Smooth muscle cell (in vitro differentiated cells): Measurements from ENCODE around the gene PLXDC2. TPM values are rescaled to one million over a fixed set of nuclear protein-coding genes. Genes with fewer than 3 reads are reported as not detected.
"Not testable (repeated sequence)": the region's sequence is repeated elsewhere in the genome, so short reads cannot be mapped to it uniquely, and the experiment has no call there.

ENCODE experiments used
- DNase-seq: peaks from one replicate; lab custom pipeline; 2025; ENCODE audit not compliant: unreplicated experiment; lab: John Stamatoyannopoulos, UW
- H2AFZ ChIP-seq: fragments of 200-600 bp; sonication (generic); 2 replicates; pipeline ENCODE4 v1.6.0; 2016; ENCODE audit warnings: antibody characterized with exemption, low read depth, mild to moderate bottlenecking
- H3F3A ChIP-seq: fragments of 200-600 bp; sonication (generic); 2 replicates; pipeline ENCODE4 v1.6.0; 2017; ENCODE audit warnings: antibody characterized with exemption, low read depth
- H3K27ac ChIP-seq: fragments of 200-600 bp; sonication (generic); 2 replicates; pipeline ENCODE4 v1.5.1; 2016; ENCODE audit warnings: low read depth, mild to moderate bottlenecking
- H3K27me3 ChIP-seq: fragments of 200-600 bp; sonication (generic); 2 replicates; pipeline ENCODE4 v1.6.1; 2016; ENCODE audit warnings: low read depth, mild to moderate bottlenecking
- H3K36me3 ChIP-seq: fragments of 200-600 bp; sonication (generic); 2 replicates; pipeline ENCODE4 v1.5.1; 2016; ENCODE audit warnings: low read depth
- H3K4me1 ChIP-seq: fragments of 200-600 bp; sonication (generic); 2 replicates; pipeline ENCODE4 v1.5.1; 2016; ENCODE audit warnings: low read depth
- H3K4me2 ChIP-seq: fragments of 200-600 bp; sonication (generic); 2 replicates; pipeline ENCODE4 v1.6.0; 2016; ENCODE audit warnings: mild to moderate bottlenecking
- H3K4me3 ChIP-seq: fragments of 200-600 bp; sonication (generic); 2 replicates; pipeline ENCODE4 v1.5.1; 2016; ENCODE audit warnings: mild to moderate bottlenecking
- H3K79me2 ChIP-seq: fragments of 200-600 bp; sonication (generic); 2 replicates; pipeline ENCODE4 v1.6.0; 2016; ENCODE audit warnings: low read depth, mild to moderate bottlenecking
- H3K9ac ChIP-seq: fragments of 200-600 bp; sonication (generic); 2 replicates; pipeline ENCODE4 v1.6.0; 2016; ENCODE audit warnings: low read depth
- H3K9me3 ChIP-seq: fragments of 200-600 bp; sonication (generic); replicated peaks from 2 replicates; pipeline ENCODE4 v1.5.1; 2016; ENCODE audit warnings: low read depth
- H4K20me1 ChIP-seq: fragments of 200-600 bp; sonication (generic); 2 replicates; pipeline ENCODE4 v1.6.0; 2016; ENCODE audit warnings: low read depth
- WGBS: methylation state at CpG from one replicate; pipeline ENCODE4 v1.1.7; 2016; ENCODE audit warnings: low lambda C conversion rate; 5-methylcytosine and 5-hydroxymethylcytosine counted together
- polyA plus RNA-seq: library from polyadenylated mRNA; unstranded; fragments of >200 nt; fragmentation: Nextera tagmentation; extraction: Ambion mirVana; gene quantifications from 2 replicates; pipeline ENCODE4 v1.2.1, GENCODE V29; 2016
- total RNA-seq: library from RNA; depleted of rRNA; stranded (reverse); fragments of >200 nt; gene quantifications from 2 replicates; pipeline ENCODE4 v1.2.3, GENCODE V29; 2014
- TF ChIP-seq, protein P1 (sequence below): fragments of 200-600 bp; sonication (generic); IDR thresholded peaks from 2 replicates; pipeline ENCODE4 v1.5.1; 2017; ENCODE audit warnings: borderline replicate concordance, mild to moderate bottlenecking, antibody characterized with exemption; ENCODE audit not compliant: insufficient read depth, poor library complexity, severe bottlenecking

PLXDC2 gene
- total and polyA plus RNA-seq, 2 experiments from 2014 or later: 7.3 to 24.9 TPM

DNA sequence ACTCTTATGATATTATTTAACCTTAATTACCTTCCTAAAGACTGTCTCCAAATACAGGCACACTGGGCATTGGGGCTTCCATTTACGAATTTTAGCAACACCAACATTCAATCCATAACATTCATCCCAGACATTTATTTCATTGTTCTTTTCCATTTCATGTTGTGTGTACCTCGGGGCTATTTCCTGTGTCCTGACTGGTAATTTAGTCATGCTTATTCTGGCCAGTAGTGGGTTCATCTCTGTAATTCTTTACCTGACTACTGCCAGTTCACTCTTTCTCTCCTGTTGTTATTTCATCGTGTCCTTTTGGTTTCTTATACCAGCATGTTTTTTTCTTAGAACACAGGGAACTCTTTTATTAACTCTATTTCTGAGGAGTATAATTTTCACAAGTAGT lies 225.7 kb downstream of the PLXDC2 start:
- WGBS: 80% methylated on average over 3 of the region's 3 CpGs
- H3K9me3 ChIP-seq: no peaks in the 10 kb centered on the region
- TF ChIP-seq, protein P1, sequence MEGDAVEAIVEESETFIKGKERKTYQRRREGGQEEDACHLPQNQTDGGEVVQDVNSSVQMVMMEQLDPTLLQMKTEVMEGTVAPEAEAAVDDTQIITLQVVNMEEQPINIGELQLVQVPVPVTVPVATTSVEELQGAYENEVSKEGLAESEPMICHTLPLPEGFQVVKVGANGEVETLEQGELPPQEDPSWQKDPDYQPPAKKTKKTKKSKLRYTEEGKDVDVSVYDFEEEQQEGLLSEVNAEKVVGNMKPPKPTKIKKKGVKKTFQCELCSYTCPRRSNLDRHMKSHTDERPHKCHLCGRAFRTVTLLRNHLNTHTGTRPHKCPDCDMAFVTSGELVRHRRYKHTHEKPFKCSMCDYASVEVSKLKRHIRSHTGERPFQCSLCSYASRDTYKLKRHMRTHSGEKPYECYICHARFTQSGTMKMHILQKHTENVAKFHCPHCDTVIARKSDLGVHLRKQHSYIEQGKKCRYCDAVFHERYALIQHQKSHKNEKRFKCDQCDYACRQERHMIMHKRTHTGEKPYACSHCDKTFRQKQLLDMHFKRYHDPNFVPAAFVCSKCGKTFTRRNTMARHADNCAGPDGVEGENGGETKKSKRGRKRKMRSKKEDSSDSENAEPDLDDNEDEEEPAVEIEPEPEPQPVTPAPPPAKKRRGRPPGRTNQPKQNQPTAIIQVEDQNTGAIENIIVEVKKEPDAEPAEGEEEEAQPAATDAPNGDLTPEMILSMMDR: no peak
- H3K4me1 ChIP-seq: no peaks in the 10 kb centered on the region
- H3K9ac ChIP-seq: no peak overlapping the region
- no peaks in the 10 kb centered on the region for H3K79me2 ChIP-seq
- no peaks in the 10 kb centered on the region for H3K36me3 ChIP-seq
- no peak overlapping the region for H3K4me3 ChIP-seq
- H3K27ac ChIP-seq: no peak overlapping the region
- H3F3A ChIP-seq: no peaks in the 10 kb centered on the region
- H4K20me1 ChIP-seq: no peaks in the 10 kb centered on the region
- H2AFZ ChIP-seq: no peak overlapping the region
- H3K4me2 ChIP-seq: no peak overlapping the region
- no peaks in the 10 kb centered on the region for H3K27me3 ChIP-seq
- DNase-seq: no peak

DNA sequence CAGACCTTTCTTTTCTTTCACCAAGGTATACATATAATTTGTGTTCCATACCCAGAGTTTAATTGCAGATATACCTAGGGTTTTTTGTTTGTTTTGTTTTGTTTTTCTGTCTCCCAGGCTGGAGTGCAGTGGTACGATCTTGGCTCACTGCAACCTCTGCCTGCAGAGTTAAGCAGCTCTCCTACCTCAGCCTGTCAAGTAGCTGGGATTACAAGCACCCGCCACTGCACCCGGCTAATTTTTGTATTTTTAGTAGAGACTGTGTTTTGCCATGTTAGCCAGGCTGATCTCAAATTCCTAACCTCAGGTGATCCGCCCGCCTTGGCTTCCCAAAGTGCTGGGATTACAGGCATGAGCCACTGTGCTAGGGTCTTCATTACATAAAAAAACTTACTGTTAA lies 228.9 kb downstream of the PLXDC2 start:
- H3F3A ChIP-seq: not testable (repeated sequence)

DNA sequence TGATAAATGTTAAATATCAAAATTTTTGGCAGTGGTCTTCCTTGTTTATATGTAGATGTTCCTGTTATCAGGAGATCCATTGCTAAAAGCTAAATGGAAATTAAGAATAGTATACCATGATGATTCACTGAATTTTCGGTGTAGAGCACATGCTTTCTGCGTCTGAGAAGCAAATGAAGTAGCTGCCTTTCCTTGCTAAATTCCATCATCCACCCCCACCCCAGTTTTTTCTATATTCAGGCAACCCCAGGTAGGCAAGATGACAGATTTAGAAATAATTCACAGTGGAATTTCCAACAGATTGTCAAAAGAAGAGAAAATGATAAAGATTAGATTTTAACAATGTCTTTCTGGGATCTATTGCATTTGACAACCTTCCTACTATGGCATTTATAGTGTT lies 231.9 kb downstream of the PLXDC2 start:
- no peak for DNase-seq
- Histone ChIP-seq H3K36me3 (no peaks in the 10 kb centered on the region), H3K79me2 (no peaks in the 10 kb centered on the region), H2AFZ (no peak overlapping the region), H3K4me1 (no peaks in the 10 kb centered on the region), H3K4me2 (no peak overlapping the region), H3K27me3 (no peaks in the 10 kb centered on the region), H3K4me3 (no peak overlapping the region), H3K9ac (no peak overlapping the region), H3F3A (no peaks in the 10 kb centered on the region), H4K20me1 (no peaks in the 10 kb centered on the region), H3K27ac (no peak overlapping the region), H3K9me3 (no peaks in the 10 kb centered on the region)
- WGBS: 77% methylated on average over 2 of the region's 2 CpGs
- TF ChIP-seq, protein P1: no peak

More for the DNA sequence above, 228.9 kb downstream of the PLXDC2 start:
- H3K9ac ChIP-seq, H3K36me3 ChIP-seq, H3K27ac ChIP-seq, DNase-seq, H2AFZ ChIP-seq, H4K20me1 ChIP-seq, H3K79me2 ChIP-seq, H3K4me3 ChIP-seq, H3K4me2 ChIP-seq, H3K9me3 ChIP-seq, H3K4me1 ChIP-seq, H3K27me3 ChIP-seq: not testable (repeated sequence)
- 83% methylated on average over 5 of the region's 5 CpGs for WGBS

DNA sequence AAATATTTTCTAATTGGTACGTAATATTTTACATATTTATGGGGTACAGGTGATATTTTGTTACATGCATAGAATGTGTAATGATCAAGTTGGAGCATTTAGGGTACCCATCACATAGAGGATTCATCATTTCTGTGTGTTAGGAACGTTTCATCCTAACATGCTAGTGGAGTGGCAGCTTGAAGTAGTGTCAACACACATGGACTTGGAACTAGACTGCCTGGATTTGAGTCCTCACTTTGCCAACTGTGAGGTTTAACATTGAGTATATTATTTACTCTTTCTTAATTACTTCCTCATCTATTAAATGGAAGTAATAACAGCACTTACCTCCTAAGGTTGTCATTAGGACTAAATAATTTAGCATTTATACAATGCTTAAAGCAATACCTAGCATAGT lies 241.9 kb downstream of the PLXDC2 start:
- Histone ChIP-seq H2AFZ (no peak overlapping the region), H4K20me1 (no peaks in the 10 kb centered on the region), H3K79me2 (peaks cover 3% of the 10 kb centered on the region), H3K9me3 (peaks cover 8% of the 10 kb centered on the region), H3K27me3 (no peaks in the 10 kb centered on the region), H3K36me3 (no peaks in the 10 kb centered on the region), H3K4me2 (no peak overlapping the region), H3F3A (no peaks in the 10 kb centered on the region), H3K27ac (no peak overlapping the region), H3K4me3 (no peak overlapping the region), H3K9ac (no peak overlapping the region), H3K4me1 (no peaks in the 10 kb centered on the region)
- TF ChIP-seq, protein P1: no peak
- WGBS: 88% methylated on average over 2 of the region's 2 CpGs
- DNase-seq: no peak
